Kidney epithelial cell (primary cell): ENCODE results near the gene PITPNB. TPM values are rescaled to one million over a fixed set of nuclear protein-coding genes. Genes with fewer than 3 reads are reported as not detected.

Experiments
- DNase-seq: peaks from one replicate; pipeline ENCODE4 v3.0.0-alpha.2; 2010; ENCODE audit warnings: low read depth
- H3K27me3 ChIP-seq: 2 replicates; pipeline ENCODE4 v1.6.0; 2011; ENCODE audit warnings: low read length; ENCODE audit not compliant: control insufficient read depth, insufficient read depth
- H3K36me3 ChIP-seq: 2 replicates; pipeline ENCODE4 v1.5.1; 2011; ENCODE audit warnings: low read length; ENCODE audit not compliant: control insufficient read depth, insufficient read depth
- H3K4me3 ChIP-seq: 2 replicates; pipeline ENCODE4 v1.5.1; 2011; ENCODE audit warnings: low read depth, mild to moderate bottlenecking, control low read depth, low read length
- total RNA-seq: library from RNA; depleted of rRNA; stranded (reverse); fragments of >200 nt; gene quantifications from 2 replicates; pipeline ENCODE4 v1.2.3, GENCODE V29; 2015
- TF ChIP-seq, protein P1 (sequence below): IDR thresholded peaks from 2 replicates; pipeline ENCODE4 v1.5.1; 2011; ENCODE audit warnings: mild to moderate bottlenecking, moderate library complexity, low read length, control low read depth, inconsistent platforms; ENCODE audit not compliant: insufficient read depth, poor library complexity, severe bottlenecking

The PITPNB gene
- total RNA-seq, 1 donor from 2014 or later: 32.3 TPM

DNA sequence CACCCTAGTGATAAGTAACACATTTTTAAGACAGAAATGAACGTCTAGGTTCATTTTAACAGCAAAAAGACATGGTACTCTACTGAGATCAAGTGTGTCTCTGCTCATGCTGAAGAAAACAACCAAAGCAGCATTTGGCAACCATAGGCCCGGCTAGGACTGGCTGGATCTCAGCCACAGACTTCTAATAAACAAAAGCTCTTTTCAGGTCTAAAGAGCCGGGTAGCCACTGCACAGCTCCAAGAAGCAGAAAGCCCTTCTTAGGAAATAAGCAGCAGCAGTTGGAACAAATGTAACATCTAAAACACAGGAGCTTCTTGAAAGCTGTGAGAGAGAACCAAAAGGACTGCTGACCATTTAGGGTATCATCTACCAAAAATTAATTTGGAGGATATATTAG, 37.6 kb downstream of the PITPNB start:
- TF ChIP-seq, protein P1, sequence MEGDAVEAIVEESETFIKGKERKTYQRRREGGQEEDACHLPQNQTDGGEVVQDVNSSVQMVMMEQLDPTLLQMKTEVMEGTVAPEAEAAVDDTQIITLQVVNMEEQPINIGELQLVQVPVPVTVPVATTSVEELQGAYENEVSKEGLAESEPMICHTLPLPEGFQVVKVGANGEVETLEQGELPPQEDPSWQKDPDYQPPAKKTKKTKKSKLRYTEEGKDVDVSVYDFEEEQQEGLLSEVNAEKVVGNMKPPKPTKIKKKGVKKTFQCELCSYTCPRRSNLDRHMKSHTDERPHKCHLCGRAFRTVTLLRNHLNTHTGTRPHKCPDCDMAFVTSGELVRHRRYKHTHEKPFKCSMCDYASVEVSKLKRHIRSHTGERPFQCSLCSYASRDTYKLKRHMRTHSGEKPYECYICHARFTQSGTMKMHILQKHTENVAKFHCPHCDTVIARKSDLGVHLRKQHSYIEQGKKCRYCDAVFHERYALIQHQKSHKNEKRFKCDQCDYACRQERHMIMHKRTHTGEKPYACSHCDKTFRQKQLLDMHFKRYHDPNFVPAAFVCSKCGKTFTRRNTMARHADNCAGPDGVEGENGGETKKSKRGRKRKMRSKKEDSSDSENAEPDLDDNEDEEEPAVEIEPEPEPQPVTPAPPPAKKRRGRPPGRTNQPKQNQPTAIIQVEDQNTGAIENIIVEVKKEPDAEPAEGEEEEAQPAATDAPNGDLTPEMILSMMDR: no peak
- Histone ChIP-seq H3K27me3 (no peaks in the 10 kb centered on the region), H3K4me3 (no peak overlapping the region), H3K36me3 (no peaks in the 10 kb centered on the region)
- DNase-seq: no peak

DNA sequence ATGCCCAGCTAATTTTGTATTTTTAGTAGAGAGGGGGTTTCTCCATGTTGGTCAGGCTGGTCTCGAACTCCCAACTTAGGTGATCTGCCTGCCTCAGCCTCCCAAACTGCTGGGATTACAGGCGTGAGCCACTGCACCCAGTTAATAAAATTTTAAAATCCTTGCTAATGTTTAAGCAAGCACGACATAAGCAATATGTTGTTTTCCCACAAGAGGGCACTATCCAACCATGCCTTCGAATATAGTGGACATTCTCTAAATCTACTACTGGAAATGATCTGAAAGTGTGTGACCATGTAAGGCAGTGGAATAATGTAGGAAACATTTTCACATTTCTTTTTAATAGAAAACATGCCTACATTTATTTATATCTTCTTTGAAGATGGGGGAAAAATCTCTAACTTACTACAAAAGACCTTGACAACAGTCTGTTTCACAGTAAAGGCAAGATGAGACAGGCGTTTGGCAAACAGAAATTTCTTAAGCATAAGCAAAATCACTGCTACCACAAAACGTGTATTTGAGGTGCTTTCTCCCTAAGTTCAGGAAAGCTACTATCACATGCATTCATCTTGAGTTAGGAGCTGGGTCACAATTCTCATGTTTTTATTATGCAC, 38.2 kb downstream of the PITPNB start:
- TF ChIP-seq, protein P1: peak; percentile 67
- no peaks in the 10 kb centered on the region for H3K36me3 ChIP-seq
- no peaks in the 10 kb centered on the region for H3K27me3 ChIP-seq
- peak; percentile 37 for DNase-seq
- no peak overlapping the region for H3K4me3 ChIP-seq

DNA sequence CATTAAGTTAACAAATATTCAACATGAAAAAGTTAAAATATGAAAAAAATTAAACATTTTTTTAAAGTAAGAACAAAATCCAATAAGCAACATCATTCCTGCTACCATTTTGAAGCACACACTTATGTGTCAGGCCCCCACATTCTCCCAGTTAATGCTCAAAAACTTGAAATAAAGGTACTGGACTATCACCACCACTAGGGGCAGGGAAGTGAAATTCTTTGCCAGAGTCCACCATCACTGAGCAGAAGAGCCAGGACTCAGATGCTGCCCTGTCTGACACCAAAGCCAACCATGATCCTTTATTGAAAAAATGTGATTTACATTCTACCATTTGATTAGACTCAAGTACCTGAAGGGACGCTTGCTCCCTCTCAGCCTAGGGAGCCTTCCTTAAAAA, 39.1 kb downstream of the PITPNB start:
- H3K36me3 ChIP-seq: no peaks in the 10 kb centered on the region
- no peaks in the 10 kb centered on the region for H3K27me3 ChIP-seq

DNA sequence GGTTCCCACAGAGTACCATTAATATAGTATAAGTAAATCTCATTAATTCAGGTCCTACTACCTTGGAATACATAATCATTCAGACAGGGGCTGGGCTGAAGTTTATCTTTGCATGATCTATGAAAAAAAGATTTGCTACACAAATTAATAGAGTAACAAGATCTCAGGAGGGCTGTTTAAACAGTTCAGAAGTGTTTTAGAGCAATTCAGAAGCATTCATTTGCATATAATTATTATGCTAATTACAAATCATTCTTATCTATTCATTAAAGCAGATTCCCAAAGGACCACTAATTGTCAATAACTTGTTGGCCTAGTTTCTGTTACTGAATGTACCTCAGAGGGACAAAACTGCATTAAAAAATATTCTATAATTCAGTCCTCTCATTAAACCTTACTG, 40.5 kb downstream of the PITPNB start:
- no peaks in the 10 kb centered on the region for H3K27me3 ChIP-seq
- H3K4me3 ChIP-seq: no peak overlapping the region
- TF ChIP-seq, protein P1: no peak
- no peaks in the 10 kb centered on the region for H3K36me3 ChIP-seq
- DNase-seq: no peak

More for the DNA sequence above, 39.1 kb downstream of the PITPNB start:
- TF ChIP-seq, protein P1: peak; percentile 69
- H3K4me3 ChIP-seq: no peak overlapping the region
- DNase-seq: no peak

DNA sequence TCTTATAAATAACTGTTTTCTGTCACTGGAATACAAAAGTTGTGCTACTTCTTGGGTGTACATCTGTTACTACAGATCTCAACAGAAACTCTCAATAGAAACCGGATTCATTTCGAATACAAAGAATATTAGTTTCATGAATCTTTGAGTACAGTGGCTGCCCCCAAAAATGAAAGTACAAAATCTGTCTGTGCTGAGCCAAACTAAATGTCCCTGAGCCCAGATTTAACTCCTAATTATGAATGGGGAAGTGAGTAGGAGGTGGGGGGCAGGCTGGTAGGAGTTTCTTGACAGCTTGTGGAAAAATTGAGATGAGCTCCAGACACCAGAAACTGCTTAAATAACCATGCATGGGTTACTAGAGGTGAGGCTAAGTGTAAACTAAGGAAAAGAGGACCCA, 41.6 kb downstream of the PITPNB start:
- DNase-seq: no peak
- TF ChIP-seq, protein P1: no peak
- no peak overlapping the region for H3K4me3 ChIP-seq
- no peaks in the 10 kb centered on the region for H3K36me3 ChIP-seq
- H3K27me3 ChIP-seq: no peaks in the 10 kb centered on the region

DNA sequence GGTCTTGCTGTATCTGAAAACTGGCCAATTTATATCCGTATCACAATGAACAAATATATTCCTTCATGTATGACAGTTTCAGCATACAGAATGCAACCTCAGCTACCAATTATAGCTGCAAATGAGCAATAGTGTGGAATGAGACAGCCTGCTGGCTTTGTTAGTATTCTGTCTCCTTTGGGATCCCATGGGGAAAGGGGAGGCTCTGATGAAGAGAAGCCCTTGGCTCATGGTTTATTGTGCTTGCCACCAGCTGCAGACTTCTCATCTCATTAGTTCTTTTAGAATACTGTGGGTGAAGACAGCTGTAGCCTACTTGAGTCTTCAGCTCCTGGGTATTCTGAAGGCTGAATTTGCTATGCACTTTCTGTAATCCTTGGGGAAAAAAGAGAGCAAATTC, 42.4 kb downstream of the PITPNB start:
- no peaks in the 10 kb centered on the region for H3K36me3 ChIP-seq
- TF ChIP-seq, protein P1: no peak
- no peaks in the 10 kb centered on the region for H3K27me3 ChIP-seq
- no peak for DNase-seq
- no peak overlapping the region for H3K4me3 ChIP-seq
